ENCODE data around the gene SLC25A30. TPM values are rescaled to one million over a fixed set of nuclear protein-coding genes. Genes with fewer than 3 reads are reported as not detected.
A peak's percentile ranks its signal among the peaks of the same experiment; 100 is the strongest.
"Not testable (repeated sequence)": the region's sequence is repeated elsewhere in the genome, so short reads cannot be mapped to it uniquely, and the experiment has no call there.

The SLC25A30 gene
- total RNA-seq, 3 donors from 2014 or later (not counting 1 experiment from before 2014, with no cell fraction given) = 15.0 to 22.3 (median 22.0) TPM

DNA sequence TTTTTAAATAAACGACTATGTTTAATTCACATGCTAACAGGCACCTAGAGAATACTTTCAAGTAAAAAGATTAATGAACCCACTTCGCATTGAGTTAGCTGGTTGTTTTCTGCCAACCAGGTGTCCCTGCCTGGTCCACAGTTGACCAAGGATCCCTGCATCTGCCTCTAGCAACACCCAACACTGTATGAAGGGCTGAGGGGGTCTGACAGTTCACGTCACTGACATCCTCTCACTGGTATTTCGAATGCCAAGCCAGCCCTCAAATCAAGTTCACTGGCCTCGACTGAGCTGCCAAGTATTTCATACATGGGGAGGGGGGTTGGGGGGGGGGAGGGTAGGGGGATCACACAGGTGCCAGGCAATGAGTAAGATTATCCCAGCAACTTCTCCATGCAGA is 25.4 kb downstream of the SLC25A30 start:
- H3K4me1 Mint-ChIP-seq = peaks cover 24 to 25% of the 10 kb centered on the region in 2 donors
- peaks cover 17% of the 10 kb centered on the region for H3K4me1 ChIP-seq (ENCODE audit: control insufficient read depth, insufficient read depth, low read length)
- H3K36me3 Mint-ChIP-seq = no peaks in the 10 kb centered on the region
- H3K4me3 ChIP-seq (ENCODE audit: low read length) = no peak overlapping the region
- H3K27me3 Mint-ChIP-seq (ENCODE audit: low read depth in 2 of 2) = no peaks in the 10 kb centered on the region
- no peak overlapping the region for H3K27ac ChIP-seq (ENCODE audit: low read length)
- peaks cover 20% of the 10 kb centered on the region for H3K36me3 ChIP-seq (ENCODE audit: control insufficient read depth, insufficient read depth, low read length)
- TF ChIP-seq, protein P1, sequence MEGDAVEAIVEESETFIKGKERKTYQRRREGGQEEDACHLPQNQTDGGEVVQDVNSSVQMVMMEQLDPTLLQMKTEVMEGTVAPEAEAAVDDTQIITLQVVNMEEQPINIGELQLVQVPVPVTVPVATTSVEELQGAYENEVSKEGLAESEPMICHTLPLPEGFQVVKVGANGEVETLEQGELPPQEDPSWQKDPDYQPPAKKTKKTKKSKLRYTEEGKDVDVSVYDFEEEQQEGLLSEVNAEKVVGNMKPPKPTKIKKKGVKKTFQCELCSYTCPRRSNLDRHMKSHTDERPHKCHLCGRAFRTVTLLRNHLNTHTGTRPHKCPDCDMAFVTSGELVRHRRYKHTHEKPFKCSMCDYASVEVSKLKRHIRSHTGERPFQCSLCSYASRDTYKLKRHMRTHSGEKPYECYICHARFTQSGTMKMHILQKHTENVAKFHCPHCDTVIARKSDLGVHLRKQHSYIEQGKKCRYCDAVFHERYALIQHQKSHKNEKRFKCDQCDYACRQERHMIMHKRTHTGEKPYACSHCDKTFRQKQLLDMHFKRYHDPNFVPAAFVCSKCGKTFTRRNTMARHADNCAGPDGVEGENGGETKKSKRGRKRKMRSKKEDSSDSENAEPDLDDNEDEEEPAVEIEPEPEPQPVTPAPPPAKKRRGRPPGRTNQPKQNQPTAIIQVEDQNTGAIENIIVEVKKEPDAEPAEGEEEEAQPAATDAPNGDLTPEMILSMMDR (IDR thresholded peaks at IDR 0.05) = no peak
- no peaks in the 10 kb centered on the region for H3K27me3 ChIP-seq (ENCODE audit: control insufficient read depth, insufficient read depth, low read length)
- no peak overlapping the region for H3K27ac Mint-ChIP-seq
- no peak for DNase-seq
- H3K9me3 ChIP-seq (ENCODE audit: control insufficient read depth, insufficient read depth, low read length) = no peaks in the 10 kb centered on the region
- 89% methylated on average over 4 of the region's 5 CpGs for WGBS (ENCODE audit: insufficient coverage)
- no peak for ATAC-seq
- intact Hi-C loops (cut with micrococcal nuclease) = loop anchor here (10.0 kb wide), 1 partner anchor 348 kb away; no protein-coding TSS in a partner anchor
- no peak overlapping the region for H3K4me3 Mint-ChIP-seq
- no peaks in the 10 kb centered on the region for H3K9me3 Mint-ChIP-seq

DNA sequence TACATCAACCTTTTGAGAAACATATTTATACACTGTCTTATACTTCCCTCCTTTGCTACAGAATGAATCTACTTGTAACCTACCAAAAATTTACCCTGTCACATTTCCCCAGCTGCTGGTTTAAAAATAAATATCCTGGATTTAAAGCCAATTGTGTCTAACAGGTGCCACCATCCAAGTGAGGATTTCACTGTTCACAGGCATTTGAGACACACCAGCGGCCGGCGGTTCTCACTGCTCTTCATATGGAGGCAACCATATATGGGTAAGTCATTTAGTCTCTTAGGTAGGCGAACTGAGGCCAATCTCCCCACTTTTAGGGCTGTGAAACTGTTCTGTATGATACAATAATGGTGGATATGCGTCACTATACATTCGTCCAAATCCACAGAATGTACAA is 26.2 kb downstream of the SLC25A30 start:
- no peak overlapping the region for H3K4me3 Mint-ChIP-seq
- no peak for DNase-seq
- Histone ChIP-seq H3K27me3 (ENCODE audit: control insufficient read depth, insufficient read depth, low read length) (no peaks in the 10 kb centered on the region), H3K36me3 (ENCODE audit: control insufficient read depth, insufficient read depth, low read length) (peaks cover 19% of the 10 kb centered on the region), H3K4me1 (ENCODE audit: control insufficient read depth, insufficient read depth, low read length) (peaks cover 18% of the 10 kb centered on the region), H3K27ac (ENCODE audit: low read length) (no peak overlapping the region), H3K9me3 (ENCODE audit: control insufficient read depth, insufficient read depth, low read length) (no peaks in the 10 kb centered on the region), H3K4me3 (ENCODE audit: low read length) (no peak overlapping the region)
- TF ChIP-seq, protein P1 (IDR thresholded peaks at IDR 0.05) = no peak
- H3K27me3 Mint-ChIP-seq (ENCODE audit: low read depth in 2 of 2) = no peaks in the 10 kb centered on the region
- H3K4me1 Mint-ChIP-seq = peaks cover 30 to 31% of the 10 kb centered on the region in 2 donors
- WGBS (ENCODE audit: insufficient coverage) = 98% methylated on average over 3 of the region's 6 CpGs
- no peak for ATAC-seq
- intact Hi-C loops (cut with micrococcal nuclease) = loop anchor here (10.0 kb wide), 1 partner anchor 347 kb away; no protein-coding TSS in a partner anchor
- no peaks in the 10 kb centered on the region for H3K9me3 Mint-ChIP-seq
- no peaks in the 10 kb centered on the region for H3K36me3 Mint-ChIP-seq
- H3K27ac Mint-ChIP-seq = no peak overlapping the region

DNA sequence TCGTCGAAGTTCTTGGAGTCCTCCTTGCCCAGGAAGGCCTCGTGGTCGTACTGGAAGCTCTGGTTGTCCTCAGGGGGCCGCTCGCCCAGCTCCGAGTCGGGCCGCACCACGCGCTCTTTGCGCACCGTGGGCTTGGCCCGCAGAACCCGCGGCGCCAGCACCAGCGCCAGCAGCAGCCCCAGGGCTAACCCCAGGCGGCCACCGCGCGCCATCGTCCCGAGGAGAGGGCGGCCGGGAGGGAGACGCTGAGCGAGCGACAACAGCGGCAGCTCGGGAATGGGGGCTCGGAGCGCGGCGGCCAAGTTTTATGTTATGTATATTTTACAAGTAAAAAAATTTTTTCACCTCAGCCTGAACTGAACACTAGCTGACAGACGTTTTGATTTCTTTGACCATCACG is 27.0 kb downstream of the SLC25A30 start:
- H3K9me3 Mint-ChIP-seq; H3K27me3 Mint-ChIP-seq (ENCODE audit: low read depth in 2 of 2); H3K36me3 Mint-ChIP-seq; H3K27ac ChIP-seq (ENCODE audit: low read length); DNase-seq; H3K27me3 ChIP-seq (ENCODE audit: control insufficient read depth, insufficient read depth, low read length); H3K4me3 Mint-ChIP-seq; H3K27ac Mint-ChIP-seq; H3K9me3 ChIP-seq (ENCODE audit: control insufficient read depth, insufficient read depth, low read length); H3K4me3 ChIP-seq (ENCODE audit: low read length): not testable (repeated sequence)
- peak in 2 of 3 donors; percentile 36 to 62 for ATAC-seq
- H3K4me1 Mint-ChIP-seq = peaks cover 25 to 27% of the 10 kb centered on the region in 2 donors
- intact Hi-C loops (cut with micrococcal nuclease) = loop anchor here (10.0 kb wide), 1 partner anchor 346 kb away; no protein-coding TSS in a partner anchor
- Histone ChIP-seq H3K36me3 (ENCODE audit: control insufficient read depth, insufficient read depth, low read length) (peaks cover 17% of the 10 kb centered on the region), H3K4me1 (ENCODE audit: control insufficient read depth, insufficient read depth, low read length) (peaks cover 14% of the 10 kb centered on the region)
- WGBS (ENCODE audit: insufficient coverage) = 95% methylated on average over 24 of the region's 37 CpGs

DNA sequence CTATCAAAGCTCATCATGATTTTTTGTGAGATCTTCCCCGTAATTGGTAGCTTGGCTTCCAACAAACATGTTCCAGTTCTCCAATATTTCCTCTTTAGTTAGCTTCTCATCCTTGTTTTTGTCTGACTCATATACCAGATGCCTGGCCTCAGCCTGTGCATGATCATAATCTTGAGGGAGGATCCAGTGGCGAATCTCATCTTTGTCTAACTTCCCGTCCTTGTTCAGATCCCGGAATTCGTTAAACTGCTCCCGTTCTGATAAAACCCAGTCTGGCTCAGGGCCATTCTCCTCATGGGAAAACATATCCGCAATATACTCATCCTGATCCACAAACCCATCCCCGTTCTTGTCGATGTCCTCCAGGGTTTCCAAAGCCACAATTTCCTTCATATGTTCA is 27.8 kb downstream of the SLC25A30 start:
- H3K27me3 Mint-ChIP-seq (ENCODE audit: low read depth in 2 of 2); H3K4me3 Mint-ChIP-seq; H3K4me3 ChIP-seq (ENCODE audit: low read length); H3K4me1 ChIP-seq (ENCODE audit: control insufficient read depth, insufficient read depth, low read length); H3K27ac Mint-ChIP-seq; H3K9me3 ChIP-seq (ENCODE audit: control insufficient read depth, insufficient read depth, low read length); H3K27ac ChIP-seq (ENCODE audit: low read length); H3K9me3 Mint-ChIP-seq; ATAC-seq; H3K36me3 Mint-ChIP-seq; H3K27me3 ChIP-seq (ENCODE audit: control insufficient read depth, insufficient read depth, low read length); DNase-seq: not testable (repeated sequence)
- WGBS (ENCODE audit: insufficient coverage) = 98% methylated on average over 9 of the region's 9 CpGs
- peaks cover 17 to 20% of the 10 kb centered on the region in 2 donors for H3K4me1 Mint-ChIP-seq
- peaks cover 12% of the 10 kb centered on the region for H3K36me3 ChIP-seq (ENCODE audit: control insufficient read depth, insufficient read depth, low read length)
- intact Hi-C loops (cut with micrococcal nuclease) = loop anchor here (10.0 kb wide), 1 partner anchor 346 kb away; no protein-coding TSS in a partner anchor

All from natural killer cell (primary cell).